ENCODE measurements around the gene LRRC28. TPM values are rescaled to one million over a fixed set of nuclear protein-coding genes. Genes with fewer than 3 reads are reported as not detected.

Gene LRRC28
- total RNA-seq, 1 experiment from 2014 or later = 21.4 TPM

GRCh38 chr15:99202176-99202552 lies 49.1 kb upstream of the LRRC28 start:
- Histone ChIP-seq H2AFZ (ENCODE audit: low read depth, low read length, poor library complexity, severe bottlenecking) (no peak overlapping the region), H3K27me3 (ENCODE audit: insufficient read depth, low read length) (no peaks in the 10 kb centered on the region), H4K20me1 (ENCODE audit: insufficient read depth) (no peaks in the 10 kb centered on the region), H3K4me2 (ENCODE audit: low read length) (no peak overlapping the region), H3K9ac (ENCODE audit: low read length) (no peak overlapping the region), H3K36me3 (ENCODE audit: control insufficient read depth in 1 of 2, insufficient read depth in 2 of 2, low read length in 2 of 2) (no peaks in the 10 kb centered on the region), H3K9me2 (ENCODE audit: insufficient read depth) (no peaks in the 10 kb centered on the region), H3K27ac (ENCODE audit: low read depth, low read length) (0 out of 2 replicates have a peak overlapping the region, but pooled peaks have one; percentile 19), H3K9me3 (ENCODE audit: control insufficient read depth in 1 of 2, insufficient read depth in 1 of 2, low read depth in 1 of 2, low read length in 2 of 2) (no peaks in the 10 kb centered on the region), H3K4me3 (replicated peaks in 1 of 2; ENCODE audit: low read depth in 1 of 2, low read length in 2 of 2) (no peak overlapping the region), H3K79me2 (ENCODE audit: insufficient read depth, low read length) (no peaks in the 10 kb centered on the region), H3K4me1 (ENCODE audit: control insufficient read depth in 1 of 2, insufficient read depth in 2 of 2, low read length in 2 of 2) (peaks cover 0 to 6% of the 10 kb centered on the region in 2 experiments; a peak in 1 of 4 replicates)
- POLR2A ChIA-PET = no interaction called here
- CTCF ChIA-PET = no interaction called here
- TF ChIP-seq ATF3 (IDR thresholded peaks at IDR 0.05) (no peak), JUND (IDR thresholded peaks at IDR 0.05) (no peak), RAD21 (IDR thresholded peaks at IDR 0.05; ENCODE audit: low read depth) (no peak), CTCF (IDR thresholded peaks at IDR 0.05 in 2 of 3, conservative IDR thresholded peaks at IDR 0.05 in 1 of 3; ENCODE audit: borderline replicate concordance in 1 of 3, insufficient read depth in 1 of 3, low read depth in 2 of 3, low read length in 2 of 3) (no peak), EZH2phosphoT487 (IDR thresholded peaks at IDR 0.05; ENCODE audit: borderline replicate concordance) (no peak), REST (IDR thresholded peaks at IDR 0.05; ENCODE audit: low read depth) (no peak), SP1 (IDR thresholded peaks at IDR 0.05; ENCODE audit: low read depth) (no peak), CEBPB (IDR thresholded peaks at IDR 0.05; ENCODE audit: low read depth) (no peak), ZBTB33 (IDR thresholded peaks at IDR 0.05; ENCODE audit: extremely low read depth, insufficient replicate concordance, low read length) (no peak), SRF (IDR thresholded peaks at IDR 0.05; ENCODE audit: low read depth) (no peak), FOSL1 (IDR thresholded peaks at IDR 0.05; ENCODE audit: low read depth) (no peak), POLR2A (IDR thresholded peaks at IDR 0.05; ENCODE audit: borderline replicate concordance, extremely low read depth, insufficient read depth, insufficient read length) (no peak), MAX (IDR thresholded peaks at IDR 0.05) (no peak), TCF7L2 (IDR thresholded peaks at IDR 0.05; ENCODE audit: borderline replicate concordance, extremely low read depth, insufficient read depth, insufficient read length) (no peak), CBX3 (IDR thresholded peaks at IDR 0.05; ENCODE audit: low read depth) (no peak), ELF1 (IDR thresholded peaks at IDR 0.05; ENCODE audit: borderline replicate concordance, low read depth) (no peak), YY1 (IDR thresholded peaks at IDR 0.05; ENCODE audit: extremely low read depth, insufficient replicate concordance, low read depth, low read length) (no peak), ZNF274 (IDR thresholded peaks at IDR 0.05; ENCODE audit: low read depth, low read length) (no peak), ZFX (IDR thresholded peaks at IDR 0.05) (no peak)
- no TSS peak for BruUV-seq (replicated peaks)
- RAD21 ChIA-PET (ENCODE audit: low non-redundant PET in 1 of 2, low total read pairs in 2 of 2, uncharacterized antibody in 2 of 2, unreplicated experiment in 2 of 2) = no interaction called here
- ATAC-seq = no peak
- DNase-seq (ENCODE audit: low read depth, low spot score) = no peak
- intact Hi-C loops (cut with micrococcal nuclease) = no loop called here

Data from HCT116 (cell line).